Sigmoid colon (tissue), 7 donors: ENCODE results near the gene KRT26. TPM values are rescaled to one million over a fixed set of nuclear protein-coding genes. Genes with fewer than 3 reads are reported as not detected.
A peak's percentile ranks its signal among the peaks of the same experiment; 100 is the strongest.

ENCODE experiments used
- DNase-seq: peaks from one replicate; pipeline ENCODE4 v3.0.0-alpha.2; 2019
- H3K27ac ChIP-seq, 4 donors: fragments of 200-600 bp; sonication (generic); one replicate each; pipeline ENCODE4 v1.5.1; 2016 to 2019; ENCODE audit warnings: mild to moderate bottlenecking in 1 of 4
- H3K27me3 ChIP-seq, 3 donors: fragments of 200-600 bp; sonication (generic); one replicate each; pipeline ENCODE4 v1.5.1; 2019; ENCODE audit warnings: mild to moderate bottlenecking in 1 of 3
- H3K36me3 ChIP-seq, 4 donors: fragments of 200-600 bp; sonication (generic); one replicate each; pipeline ENCODE4 v1.5.1; 2016 to 2019
- H3K4me1 ChIP-seq, 4 donors: fragments of 200-600 bp; sonication (generic); one replicate each; pipeline ENCODE4 v1.5.1; 2017 to 2019
- H3K4me3 ChIP-seq, 4 donors: fragments of 200-600 bp; sonication (generic); one replicate each; pipeline ENCODE4 v1.5.1; 2017 to 2019; ENCODE audit warnings: mild to moderate bottlenecking in 2 of 4, moderate library complexity in 1 of 4
- H3K9me3 ChIP-seq, 4 donors: fragments of 200-600 bp in 3 of 4; sonication (generic) in 3 of 4; one replicate each; pipeline versions ENCODE4 v1.5.1 to v1.6.1; 2013 to 2019
- CTCF ChIP-seq, 4 experiments: fragments of 450-650 bp in 3 of 4; fragments of 200-600 bp in 1 of 4; IDR thresholded peaks; one replicate each; pipeline ENCODE4 v1.5.1; 2016 to 2019; ENCODE audit warnings: antibody characterized with exemption in 4 of 4, mild to moderate bottlenecking in 3 of 4, moderate library complexity in 2 of 4
- EP300 ChIP-seq, 4 donors: sonication (generic); formaldehyde crosslinking; IDR thresholded peaks; one replicate each; pipeline ENCODE4 v1.6.1; 2017; ENCODE audit warnings: antibody characterized with exemption in 4 of 4
- POLR2A ChIP-seq, 2 donors: fragments of 450-650 bp; IDR thresholded peaks; one replicate each; pipeline ENCODE4 v1.6.1; 2016; ENCODE audit warnings: antibody characterized with exemption in 2 of 2, mild to moderate bottlenecking in 2 of 2, moderate library complexity in 2 of 2
- POLR2AphosphoS5 ChIP-seq, 4 donors: sonication (generic); formaldehyde crosslinking; IDR thresholded peaks; one replicate each; pipeline ENCODE4 v1.6.1; 2017; ENCODE audit warnings: antibody characterized with exemption in 4 of 4
- WGBS, 2 donors: extraction: QIAGEN DNeasy Blood & Tissue Kit; methylation state at CpG; one replicate each; pipeline ENCODE4 v1.1.7; 2013; 5-methylcytosine and 5-hydroxymethylcytosine counted together
- intact Hi-C: fragments of 100-400 bp; cut with DNase I; formaldehyde crosslinking; loops from one replicate; pipeline ENCODE4 v1.15.1; 2023
- polyA plus RNA-seq, 3 donors: library from polyadenylated mRNA; stranded (reverse); fragments of 200-250 nt; gene quantifications; one replicate each; pipeline ENCODE4 v1.2.3, GENCODE V29; 2013
- total RNA-seq, 4 donors: library from RNA; depleted of rRNA; stranded (reverse); fragments of >200 nt; gene quantifications; one replicate each; pipeline ENCODE4 v1.1.0, GENCODE V29; 2016
- donor health status: healthy with polysubstance abuse.
- donor health status: Bipolar disorder and iron deficiency.
- donor health status: healthy.

The KRT26 gene
- total and polyA plus RNA-seq, 7 donors, result not detected

- H3K4me3 ChIP-seq, result no peak overlapping the region
- no peaks in the 10 kb centered on the region for H3K9me3 ChIP-seq
- intact Hi-C loops, result no loop called here
- DNase-seq, result no peak
- H3K27me3 ChIP-seq, result peaks cover 6 to 42% (median 7%) of the 10 kb centered on the region in 3 donors
- H3K4me1 ChIP-seq, result peaks cover 0 to 5% (median 0%) of the 10 kb centered on the region in 4 donors
- H3K36me3 ChIP-seq, result no peaks in the 10 kb centered on the region
- TF ChIP-seq EP300 (IDR thresholded peaks at IDR 0.05) (no peak), POLR2AphosphoS5 (IDR thresholded peaks at IDR 0.05) (no peak), CTCF (IDR thresholded peaks at IDR 0.05) (no peak), POLR2A (IDR thresholded peaks at IDR 0.05) (no peak)
- whole genome bisulfite sequencing, 2 donors, result 74 to 77% methylated on average over 4 of the region's 4 CpGs
- peak overlapping the region in 1 of 4 donors; percentile 23 for H3K27ac ChIP-seq
These were observed 3.9 kb upstream of the KRT26 start for GRCh38 chr17:40775945-40776344.

- Histone ChIP-seq H3K36me3 (no peaks in the 10 kb centered on the region), H3K4me1 (no peaks in the 10 kb centered on the region), H3K27me3 (no peaks in the 10 kb centered on the region), H3K4me3 (no peak overlapping the region), H3K27ac (no peak overlapping the region), H3K9me3 (peaks cover 0 to 11% (median 9%) of the 10 kb centered on the region in 4 donors)
- no peak for DNase-seq
- 79 to 80% methylated on average over 2 of the region's 2 CpGs for WGBS, 2 donors
- intact Hi-C loops, result no loop called here
- no peak for TF ChIP-seq CTCF (IDR thresholded peaks at IDR 0.05)
- TF ChIP-seq EP300 (IDR thresholded peaks at IDR 0.05), result no peak
- TF ChIP-seq POLR2A (IDR thresholded peaks at IDR 0.05), result no peak
- no peak for TF ChIP-seq POLR2AphosphoS5 (IDR thresholded peaks at IDR 0.05)
These were observed 6.3 kb downstream of the KRT26 start for GRCh38 chr17:40765657-40766056.

GRCh38 chr17:40763752-40764151 lies 8.2 kb downstream of the KRT26 start:
- WGBS, 2 donors, result 76 to 79% methylated on average over 1 of the region's 1 CpG
- Histone ChIP-seq H3K27me3 (no peaks in the 10 kb centered on the region), H3K4me3 (no peak overlapping the region), H3K27ac (no peak overlapping the region), H3K36me3 (no peaks in the 10 kb centered on the region), H3K9me3 (peaks cover 9 to 28% (median 18%) of the 10 kb centered on the region in 4 donors), H3K4me1 (no peaks in the 10 kb centered on the region)
- DNase-seq, result no peak
- intact Hi-C loops, result no loop called here
- TF ChIP-seq POLR2AphosphoS5 (IDR thresholded peaks at IDR 0.05), result no peak
- no peak for TF ChIP-seq EP300 (IDR thresholded peaks at IDR 0.05)
- TF ChIP-seq CTCF (IDR thresholded peaks at IDR 0.05), result no peak
- TF ChIP-seq POLR2A (IDR thresholded peaks at IDR 0.05), result no peak

- intact Hi-C loops, result no loop called here
- Histone ChIP-seq H3K4me3 (no peak overlapping the region), H3K27me3 (no peaks in the 10 kb centered on the region), H3K36me3 (no peaks in the 10 kb centered on the region), H3K9me3 (peaks cover 9 to 28% (median 19%) of the 10 kb centered on the region in 4 donors), H3K27ac (no peak overlapping the region), H3K4me1 (no peaks in the 10 kb centered on the region)
- WGBS, 2 donors, result 6 to 27% methylated on average over 1 of the region's 1 CpG
- TF ChIP-seq POLR2A (IDR thresholded peaks at IDR 0.05) (no peak), CTCF (IDR thresholded peaks at IDR 0.05) (no peak), POLR2AphosphoS5 (IDR thresholded peaks at IDR 0.05) (no peak), EP300 (IDR thresholded peaks at IDR 0.05) (no peak)
- no peak for DNase-seq
These were observed 11.6 kb downstream of the KRT26 start for GRCh38 chr17:40760105-40761016.
